ENCODE measurements around the gene NPIPA5.
"Not testable (repeated sequence)": the region's sequence is repeated elsewhere in the genome, so short reads cannot be mapped to it uniquely, and the experiment has no call there.

The NPIPA5 gene

DNA sequence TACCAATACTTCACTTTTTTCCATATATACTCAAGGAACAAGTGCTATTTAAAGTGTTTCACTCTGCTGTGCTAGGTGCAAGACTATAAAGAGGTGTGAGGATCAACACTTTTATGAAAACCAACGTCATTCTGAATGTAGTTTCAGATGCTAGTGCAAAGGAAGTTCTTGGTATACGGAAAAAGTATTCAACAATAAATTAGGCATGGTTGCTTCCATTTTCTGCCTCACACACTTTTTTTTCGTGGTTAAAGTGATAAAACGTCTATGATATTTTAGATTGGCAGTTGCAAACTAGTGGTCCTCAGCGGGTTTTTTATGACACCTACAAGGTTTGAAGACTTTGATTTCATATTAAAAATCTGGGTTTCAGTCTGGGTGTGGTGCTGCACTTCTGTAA is 11.8 kb upstream of the NPIPA5 start:
- DNase-seq (ENCODE audit: low read depth, low spot score): not testable (repeated sequence)

DNA sequence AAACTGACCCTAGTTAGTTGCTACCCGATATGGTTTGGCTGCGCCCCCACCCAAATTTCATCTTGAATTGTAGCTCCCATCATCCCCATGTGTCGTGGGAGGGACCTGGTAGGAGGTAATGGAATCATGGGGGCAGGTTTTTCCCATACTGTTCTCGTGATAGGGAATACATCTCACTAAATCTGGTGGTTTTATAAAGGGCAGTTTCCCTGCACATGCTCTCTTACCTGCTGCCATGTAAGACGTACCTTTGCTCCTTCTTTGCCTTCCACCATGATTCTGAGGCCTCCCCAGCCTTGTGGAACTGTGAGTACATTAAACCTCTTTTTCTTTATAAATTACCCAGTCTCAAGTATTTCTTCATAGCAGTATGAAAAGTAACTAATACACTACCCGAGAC is 10.0 kb upstream of the NPIPA5 start:
- DNase-seq (ENCODE audit: low read depth, low spot score): not testable (repeated sequence)

DNA sequence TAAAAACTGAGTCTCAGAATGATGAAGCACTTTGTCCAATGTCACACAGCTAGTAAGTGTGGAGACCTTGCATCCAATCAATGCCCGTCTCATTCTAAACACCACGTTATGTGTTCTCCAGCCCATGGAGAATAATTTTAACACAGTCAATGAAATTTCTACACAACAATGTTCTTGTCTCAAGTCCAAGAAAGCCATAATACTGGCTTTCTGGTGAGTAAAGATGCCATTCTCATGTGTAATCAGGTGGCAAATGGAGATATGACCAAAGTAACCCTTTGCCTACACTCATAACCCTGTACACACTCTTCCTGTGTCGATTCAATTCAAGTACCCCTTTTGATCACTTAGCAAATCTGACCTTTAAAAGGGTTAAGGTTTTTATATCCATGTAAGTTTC is 4.7 kb upstream of the NPIPA5 start:
- not testable (repeated sequence) for DNase-seq (ENCODE audit: low read depth, low spot score)

DNA sequence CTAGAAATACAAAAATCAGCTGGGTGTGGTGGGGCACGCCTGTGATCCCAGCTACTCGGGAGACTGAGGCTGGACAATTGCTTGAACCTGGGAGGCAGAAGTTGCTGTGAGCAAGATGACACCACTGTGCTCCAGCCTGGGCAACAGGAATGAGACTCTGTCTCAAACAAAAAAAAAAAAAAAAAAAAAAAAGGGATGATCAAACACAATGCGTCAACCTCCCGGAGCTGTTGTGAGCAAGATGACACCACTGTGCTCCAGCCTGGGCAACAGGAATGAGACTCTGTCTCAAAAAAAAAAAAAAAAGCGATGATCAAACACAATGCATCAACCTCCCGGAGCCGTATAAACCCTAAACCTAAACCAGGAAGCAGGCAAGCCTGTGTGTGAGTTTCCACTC is 20.6 kb downstream of the NPIPA5 start:
- DNase-seq (ENCODE audit: low read depth, low spot score): not testable (repeated sequence)

DNA sequence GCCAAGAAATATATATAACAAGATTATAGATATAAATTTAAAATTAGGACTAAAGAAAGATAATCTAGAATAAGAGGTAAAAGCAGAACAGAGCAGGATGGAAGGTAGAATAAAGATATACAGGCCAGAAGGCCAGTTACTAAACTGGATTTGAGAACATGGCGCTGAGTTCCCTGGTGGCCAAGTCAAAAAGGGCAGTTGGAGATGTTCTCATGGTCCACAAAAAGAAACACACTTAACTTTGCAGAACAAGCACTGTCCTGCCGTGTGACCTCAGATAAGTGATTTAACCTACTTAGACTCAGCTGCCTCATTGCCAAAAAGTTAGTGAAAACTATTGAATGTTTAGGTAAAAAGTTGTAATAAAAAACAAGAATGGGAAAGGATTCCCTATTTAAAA is 23.2 kb downstream of the NPIPA5 start:
- not testable (repeated sequence) for DNase-seq (ENCODE audit: low read depth, low spot score)

DNA sequence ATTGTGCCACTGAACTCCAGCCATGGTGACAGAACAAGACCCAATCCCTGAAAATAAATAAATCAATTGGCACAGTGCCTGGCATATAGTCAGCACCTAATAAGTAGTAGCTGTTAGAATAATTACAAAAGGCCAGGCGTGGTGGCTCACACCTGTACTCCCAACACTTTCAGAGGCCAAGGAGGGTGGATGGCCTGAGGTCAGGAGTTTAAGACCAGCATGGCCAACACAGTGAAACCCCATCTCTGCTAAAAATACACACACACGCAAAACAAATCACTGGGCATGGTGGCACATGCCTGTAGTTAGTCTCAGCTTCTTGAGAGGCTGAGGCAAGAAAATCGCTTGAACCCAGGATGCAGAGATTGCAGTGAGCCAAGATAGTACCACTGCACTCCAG is 25.2 kb downstream of the NPIPA5 start:
- not testable (repeated sequence) for DNase-seq (ENCODE audit: low read depth, low spot score)

DNA sequence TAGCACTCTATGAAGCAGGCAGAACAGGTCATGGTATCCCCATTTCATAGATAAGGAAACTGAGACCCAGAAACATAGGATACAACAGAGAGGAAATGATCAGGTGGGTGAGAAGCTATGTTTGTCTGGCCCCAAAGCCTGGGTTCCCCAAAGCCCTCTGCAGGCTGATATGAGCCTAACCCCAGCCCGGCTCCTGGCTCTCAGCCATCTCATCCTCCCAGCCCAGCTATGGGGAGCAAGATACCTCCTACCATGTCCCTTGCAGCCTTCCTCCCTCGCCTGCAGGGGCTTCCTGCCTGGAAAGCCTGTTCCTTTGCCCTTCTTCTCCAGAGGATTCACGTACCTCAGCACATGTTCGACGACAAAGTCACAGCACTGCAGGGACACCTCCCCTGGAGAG is 26.3 kb downstream of the NPIPA5 start:
- not testable (repeated sequence) for DNase-seq (ENCODE audit: low read depth, low spot score)

DNA sequence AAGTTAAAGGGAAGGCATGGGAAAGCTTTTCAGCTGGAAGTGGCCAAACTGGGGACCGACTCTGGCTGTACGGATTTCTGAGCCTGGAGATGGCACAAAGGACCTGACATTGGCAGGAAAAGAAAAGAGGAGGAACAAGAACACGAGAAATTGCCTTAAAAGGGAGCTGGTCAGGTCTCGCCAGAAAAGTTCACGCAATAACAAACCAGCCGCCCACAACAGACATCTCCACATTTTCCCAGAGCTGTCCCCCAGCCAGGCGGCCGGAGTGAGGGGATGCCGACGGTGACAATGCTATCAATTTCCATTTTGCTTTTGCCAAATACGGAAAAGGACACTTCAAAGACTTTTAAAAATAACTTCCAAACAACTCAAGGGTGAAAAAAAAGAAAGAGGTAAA is 26.8 kb downstream of the NPIPA5 start:
- not testable (repeated sequence) for DNase-seq (ENCODE audit: low read depth, low spot score)

DNA sequence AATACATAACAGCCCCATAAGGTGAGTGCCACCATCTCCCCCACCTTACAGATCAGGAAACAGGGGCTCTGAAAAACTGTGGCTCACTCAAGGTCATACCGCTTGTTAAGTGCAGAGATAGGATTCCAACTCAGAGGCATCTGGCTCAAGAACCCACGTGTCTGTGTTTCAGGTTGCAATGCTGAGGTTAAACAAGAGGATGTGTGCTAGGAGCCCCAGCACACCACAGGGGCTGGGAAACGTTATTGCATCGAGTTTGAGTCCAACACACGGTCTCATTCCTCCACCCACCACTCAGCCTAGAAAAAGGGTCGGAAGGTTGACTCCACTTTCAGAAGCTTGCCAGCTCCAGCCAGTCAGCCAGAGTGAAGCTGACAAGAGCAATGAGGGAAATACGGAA is 29.4 kb downstream of the NPIPA5 start:
- not testable (repeated sequence) for DNase-seq (ENCODE audit: low read depth, low spot score)

DNA sequence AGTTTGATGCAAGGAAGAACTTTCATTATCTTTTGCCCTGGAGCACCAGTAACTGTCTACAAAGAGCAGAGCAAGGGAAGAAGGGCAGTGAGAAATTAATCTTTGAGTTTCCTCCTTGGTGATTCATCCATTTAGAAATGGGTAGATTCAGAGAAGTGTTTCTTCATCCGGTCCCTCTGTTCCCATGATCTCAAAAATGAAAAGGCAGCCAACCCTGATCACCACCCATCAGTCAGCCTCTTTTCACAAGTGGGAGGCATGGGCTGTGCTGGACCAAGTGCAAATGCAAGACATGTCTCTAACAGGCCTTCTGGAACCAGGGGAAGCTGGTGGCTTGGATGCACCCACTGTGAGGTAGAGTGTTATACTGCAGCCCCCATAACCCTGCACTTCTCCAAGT is 35.8 kb downstream of the NPIPA5 start:
- DNase-seq (ENCODE audit: low read depth, low spot score): not testable (repeated sequence)

DNA sequence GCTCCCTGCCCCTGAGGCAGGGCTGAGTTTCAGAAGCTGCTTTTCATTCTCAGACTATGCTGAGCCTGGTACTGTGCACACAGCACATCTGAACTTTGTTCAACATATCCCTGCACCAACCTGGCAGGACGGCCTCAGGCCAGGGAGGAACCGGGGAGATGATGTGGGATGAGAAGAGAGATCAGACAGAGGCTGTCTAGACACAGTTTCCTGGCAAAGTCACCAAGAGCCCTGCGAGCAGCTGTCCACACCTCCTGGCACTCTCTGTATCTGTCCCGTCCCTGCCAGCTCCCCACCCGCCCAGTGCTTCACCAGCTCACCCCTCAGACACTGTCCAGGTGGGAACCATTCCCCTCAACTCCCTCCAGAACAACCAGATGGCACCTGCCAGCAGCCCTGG is 39.1 kb downstream of the NPIPA5 start:
- DNase-seq (ENCODE audit: low read depth, low spot score): not testable (repeated sequence)

DNA sequence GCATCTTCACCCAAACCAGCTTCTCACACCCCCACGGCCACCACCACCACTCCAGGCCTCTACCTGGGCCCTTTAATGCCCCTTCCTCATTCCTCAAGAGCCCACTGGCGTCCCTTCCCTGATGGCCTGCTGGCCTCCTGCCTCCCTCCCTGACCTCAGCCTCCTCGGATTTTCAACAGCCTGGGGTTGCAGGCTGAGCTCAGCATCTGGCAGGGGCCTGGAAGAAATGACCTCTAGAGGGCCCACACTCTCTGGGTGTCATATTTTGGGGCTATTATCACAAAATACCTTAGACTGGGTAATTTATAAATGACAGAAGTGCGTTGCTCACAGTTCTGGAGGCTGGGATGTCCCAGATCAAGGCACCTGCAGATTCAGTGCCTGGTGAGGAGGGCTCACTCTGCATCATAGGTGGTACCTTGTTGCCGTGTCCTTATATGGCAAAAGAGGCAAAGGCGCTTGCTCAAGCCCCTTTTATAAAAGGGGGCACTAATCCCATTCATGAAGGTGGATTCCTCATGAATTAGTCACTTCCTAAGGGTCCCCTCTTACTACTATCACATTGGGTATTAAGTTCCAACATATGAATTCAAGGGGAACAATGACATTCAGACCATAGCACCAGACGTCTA is 40.0 kb downstream of the NPIPA5 start:
- not testable (repeated sequence) for DNase-seq (ENCODE audit: low read depth, low spot score)

DNA sequence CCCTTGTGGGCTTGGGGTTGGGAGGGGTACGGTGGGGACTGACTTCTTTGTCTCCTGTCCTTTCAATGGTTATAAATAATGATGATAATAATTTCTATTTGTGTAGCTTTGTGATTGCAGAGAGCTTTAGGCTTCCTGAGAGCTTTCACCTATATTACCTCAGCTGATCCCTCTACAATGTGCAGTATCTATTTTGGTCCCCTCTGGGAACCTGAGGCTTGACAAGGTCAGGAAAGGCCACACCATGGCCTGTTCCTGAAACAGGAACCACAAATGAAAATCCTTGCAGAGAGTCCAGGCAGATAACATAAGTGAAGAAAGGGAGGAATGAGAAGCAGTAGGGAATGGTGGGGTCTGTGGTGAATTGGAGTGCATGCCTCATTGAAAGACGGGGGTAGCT is 42.5 kb downstream of the NPIPA5 start:
- DNase-seq (ENCODE audit: low read depth, low spot score): not testable (repeated sequence)

DNA sequence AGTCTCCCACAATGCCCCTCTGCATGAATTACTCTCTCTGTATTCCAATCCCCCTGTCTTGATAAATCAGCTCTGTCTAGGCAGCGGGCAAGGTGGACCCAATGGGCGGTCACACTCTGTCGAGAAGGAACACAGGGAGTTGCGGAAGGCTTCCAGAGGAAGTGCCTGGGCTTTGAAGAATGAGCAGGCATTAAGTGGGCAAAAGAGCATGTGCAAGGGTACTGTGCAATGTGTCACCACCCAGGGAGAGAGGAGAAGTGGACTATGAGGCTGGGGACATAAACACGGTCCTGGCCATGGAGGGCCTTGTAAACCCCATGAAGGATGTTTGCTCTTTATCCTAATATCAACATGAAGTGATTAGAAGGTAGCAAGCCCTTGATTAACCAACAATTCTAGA is 44.1 kb downstream of the NPIPA5 start:
- not testable (repeated sequence) for DNase-seq (ENCODE audit: low read depth, low spot score)

DNA sequence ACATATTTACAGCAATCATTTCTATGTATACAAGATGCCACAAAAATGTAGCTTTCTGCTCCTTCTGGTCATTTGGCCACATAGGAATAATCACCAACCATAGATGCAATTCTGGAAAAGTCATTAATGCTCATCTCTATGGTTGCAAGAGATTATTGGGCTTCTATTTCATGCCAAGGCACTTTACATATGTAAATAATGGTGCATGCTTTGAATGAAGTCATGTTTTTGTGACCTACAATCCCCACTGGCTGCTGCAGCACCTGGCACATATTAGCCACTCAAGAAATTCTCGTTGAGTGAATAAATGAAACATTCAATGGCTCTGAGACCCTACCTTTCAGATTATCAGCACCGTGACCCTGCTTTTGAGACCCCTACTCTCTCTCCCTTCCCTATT is 47.1 kb downstream of the NPIPA5 start:
- DNase-seq (ENCODE audit: low read depth, low spot score): not testable (repeated sequence)

DNA sequence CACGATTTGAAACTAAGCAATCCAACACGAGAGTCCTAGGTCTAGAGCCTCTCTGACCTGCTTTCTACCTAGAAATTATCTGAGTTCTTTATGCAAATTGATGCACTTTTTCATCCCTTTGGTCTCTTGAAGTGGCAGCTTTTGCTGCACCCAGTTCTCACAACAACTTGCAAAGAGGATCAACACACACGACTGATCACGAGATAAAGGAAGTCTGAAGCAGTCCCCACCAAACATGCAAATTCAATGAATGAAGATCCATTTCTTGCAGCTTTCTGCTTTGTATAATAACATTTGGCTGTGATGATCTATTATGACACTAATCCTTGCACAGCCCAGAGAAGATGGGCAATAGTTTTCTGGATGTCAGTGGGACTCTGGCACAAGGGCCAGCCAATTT is 53.1 kb downstream of the NPIPA5 start:
- not testable (repeated sequence) for DNase-seq (ENCODE audit: low read depth, low spot score)

DNA sequence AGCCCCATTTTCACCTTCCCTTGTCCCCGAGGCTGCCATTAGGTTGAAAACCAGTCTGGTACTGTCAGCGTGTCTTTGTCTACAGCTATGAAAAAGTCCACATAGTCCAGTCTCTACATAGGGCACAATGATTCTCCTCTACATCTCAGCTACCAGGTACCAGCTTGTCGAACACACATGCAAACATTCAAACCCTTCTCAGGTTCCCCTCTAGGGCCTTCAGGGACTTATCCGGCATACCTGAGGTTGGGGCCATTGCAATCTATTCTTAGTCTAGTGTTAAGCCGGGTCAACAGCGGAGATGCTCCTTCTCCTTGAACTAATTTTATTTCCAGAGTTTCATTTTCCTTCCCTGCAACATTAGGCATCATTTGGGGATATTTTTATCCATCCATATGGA is 54.7 kb downstream of the NPIPA5 start:
- not testable (repeated sequence) for DNase-seq (ENCODE audit: low read depth, low spot score)

DNA sequence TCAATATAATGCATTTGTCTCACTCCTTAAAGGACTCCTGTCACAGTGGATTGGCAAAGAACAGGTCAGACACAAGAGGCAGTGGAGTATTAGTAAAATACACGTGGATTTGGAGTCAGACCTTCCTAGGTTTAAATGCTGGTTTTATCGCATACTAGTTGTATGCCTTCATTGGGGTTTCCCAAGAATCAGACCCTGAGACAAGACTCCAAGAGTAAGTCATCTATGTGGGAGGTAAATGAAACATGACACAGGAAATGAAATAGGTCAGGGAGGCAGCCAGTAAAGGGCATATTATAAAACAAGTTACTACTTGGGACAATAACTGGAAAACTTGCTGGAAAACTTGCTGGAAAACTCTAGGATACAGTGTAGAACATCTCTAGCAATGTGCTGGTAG is 56.9 kb downstream of the NPIPA5 start:
- DNase-seq (ENCODE audit: low read depth, low spot score): not testable (repeated sequence)

DNA sequence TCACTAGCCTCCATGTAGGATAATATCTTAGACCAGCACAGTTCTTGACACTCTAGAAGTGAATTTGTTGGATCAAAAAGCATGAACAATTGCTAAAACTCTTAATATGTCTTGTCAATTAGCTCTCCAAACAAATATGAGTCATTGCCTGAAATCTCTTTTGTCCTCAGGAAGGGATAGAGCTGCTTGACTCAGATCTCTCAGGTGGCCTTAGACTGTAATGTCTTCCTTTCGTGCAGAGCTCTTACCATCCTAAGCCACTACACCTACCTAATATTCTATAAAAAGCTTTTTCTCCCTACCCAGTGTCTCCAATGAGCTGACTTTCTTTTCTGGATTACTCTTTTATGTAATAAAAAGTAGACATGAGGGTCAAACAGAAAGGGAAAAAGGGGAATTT is 63.5 kb downstream of the NPIPA5 start:
- DNase-seq (ENCODE audit: low read depth, low spot score): not testable (repeated sequence)

Measured in brain pericyte (primary cell).